Measurements from ENCODE around the gene OXCT1.

GRCh38 chr5:41857989-41858388 is 12.2 kb downstream of the OXCT1 start:
- TF ChIP-seq CTCF (IDR thresholded peaks at IDR 0.05) (no peak), EZH2phosphoT487 (IDR thresholded peaks at IDR 0.05) (no peak)
